Measurements from ENCODE around the gene TNFRSF18.
A peak's percentile ranks its signal among the peaks of the same experiment; 100 is the strongest.

TNFRSF18 gene

DNA sequence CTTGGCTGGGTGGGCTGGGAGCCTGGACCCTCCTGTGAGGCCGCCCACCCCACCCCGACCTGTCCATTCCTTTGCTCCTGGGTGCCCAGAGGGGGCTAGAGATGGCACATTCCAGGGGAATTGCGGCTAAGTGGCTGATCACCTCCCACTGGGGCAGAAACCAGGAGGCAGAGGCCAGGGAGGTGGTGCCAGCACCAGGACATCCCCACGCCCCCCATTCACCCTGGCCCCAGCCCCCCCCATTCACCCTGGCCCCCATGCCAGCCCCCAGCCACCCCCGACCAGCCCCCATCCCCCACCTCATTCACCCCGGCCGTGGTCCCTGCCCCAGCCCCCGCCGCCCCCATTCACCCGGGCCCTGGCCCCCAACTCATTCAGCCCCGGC lies 33.9 kb upstream of the TNFRSF18 start:
- DNase-seq = no peak

DNA sequence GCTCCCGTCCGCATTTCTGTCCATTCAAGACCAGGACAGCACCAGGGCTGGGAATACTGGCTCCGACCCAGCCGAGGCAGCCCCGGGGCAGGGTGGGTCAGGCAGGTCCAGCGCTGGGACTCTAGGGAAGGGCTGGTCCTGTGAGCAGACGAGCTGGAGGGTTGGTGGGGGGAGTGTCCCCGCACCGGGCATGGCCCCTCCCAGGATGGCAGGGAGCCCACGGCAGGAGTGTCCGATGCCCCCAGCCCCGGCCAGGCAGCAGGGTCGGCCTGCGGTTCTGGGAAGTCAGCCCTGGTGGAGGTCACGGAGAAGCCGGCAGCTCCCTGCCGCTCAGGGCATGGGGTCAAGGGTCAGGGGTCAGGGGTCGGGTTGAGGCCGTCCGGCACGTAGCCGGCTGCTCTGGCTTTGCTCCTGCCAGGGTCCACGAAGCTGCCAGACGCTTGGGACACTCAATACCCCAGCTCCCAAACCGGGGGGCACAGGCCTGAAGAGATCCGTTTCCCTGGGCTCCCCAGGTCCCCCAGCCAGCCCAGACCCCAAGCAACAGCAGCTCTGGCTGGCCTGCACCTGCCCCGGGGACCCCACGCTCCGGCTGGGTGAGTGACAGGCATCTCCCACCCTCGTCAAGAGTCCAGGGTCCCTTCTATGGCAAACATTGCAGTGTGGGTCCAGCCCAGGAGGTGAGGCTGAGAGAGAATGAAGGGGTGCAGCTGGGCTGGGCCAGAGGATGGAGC lies 33.4 kb upstream of the TNFRSF18 start:
- no peak for DNase-seq

DNA sequence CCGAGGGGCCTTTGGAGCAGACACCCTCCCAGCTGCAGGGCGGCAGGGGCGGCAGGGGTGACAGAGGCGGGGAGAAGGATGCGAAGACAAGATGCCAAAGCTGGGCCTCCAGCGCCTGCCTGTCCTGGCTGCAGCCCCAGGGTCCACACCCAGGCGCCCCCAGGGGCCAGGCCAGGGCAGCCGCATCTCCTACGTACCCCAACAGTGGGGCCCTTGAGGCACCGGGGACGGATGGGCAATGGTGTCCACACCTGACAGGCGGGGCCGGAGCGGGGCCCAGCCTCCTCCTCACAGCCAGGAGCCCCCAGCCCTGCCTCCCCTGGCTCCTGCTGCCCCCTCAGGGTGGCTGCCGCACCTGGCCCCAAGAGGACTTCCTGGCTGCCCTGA lies 32.8 kb upstream of the TNFRSF18 start:
- no peak for DNase-seq

DNA sequence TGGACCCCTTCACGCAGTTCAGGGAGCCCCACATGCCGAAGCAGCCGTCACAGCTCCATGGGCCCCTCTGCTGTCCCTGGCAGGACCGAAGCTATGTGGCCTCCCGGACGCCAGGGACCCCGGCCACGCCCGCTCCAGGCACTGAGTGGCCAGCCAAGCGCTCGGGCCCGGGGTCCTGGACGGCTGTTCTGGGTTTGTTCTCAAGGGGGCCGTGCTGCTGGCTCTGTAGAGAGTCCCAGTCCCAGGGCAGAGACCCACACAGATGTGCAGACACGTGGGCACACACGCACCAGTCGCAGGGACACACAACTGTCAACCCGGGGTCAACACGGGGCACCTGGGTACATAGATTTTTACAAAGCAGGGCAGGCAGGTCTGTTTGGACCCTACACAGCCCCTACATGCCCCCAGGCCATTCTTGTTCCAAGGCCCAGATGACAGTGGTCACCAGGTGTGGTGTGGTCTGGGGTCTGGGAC lies 32.3 kb upstream of the TNFRSF18 start:
- no peak for DNase-seq

DNA sequence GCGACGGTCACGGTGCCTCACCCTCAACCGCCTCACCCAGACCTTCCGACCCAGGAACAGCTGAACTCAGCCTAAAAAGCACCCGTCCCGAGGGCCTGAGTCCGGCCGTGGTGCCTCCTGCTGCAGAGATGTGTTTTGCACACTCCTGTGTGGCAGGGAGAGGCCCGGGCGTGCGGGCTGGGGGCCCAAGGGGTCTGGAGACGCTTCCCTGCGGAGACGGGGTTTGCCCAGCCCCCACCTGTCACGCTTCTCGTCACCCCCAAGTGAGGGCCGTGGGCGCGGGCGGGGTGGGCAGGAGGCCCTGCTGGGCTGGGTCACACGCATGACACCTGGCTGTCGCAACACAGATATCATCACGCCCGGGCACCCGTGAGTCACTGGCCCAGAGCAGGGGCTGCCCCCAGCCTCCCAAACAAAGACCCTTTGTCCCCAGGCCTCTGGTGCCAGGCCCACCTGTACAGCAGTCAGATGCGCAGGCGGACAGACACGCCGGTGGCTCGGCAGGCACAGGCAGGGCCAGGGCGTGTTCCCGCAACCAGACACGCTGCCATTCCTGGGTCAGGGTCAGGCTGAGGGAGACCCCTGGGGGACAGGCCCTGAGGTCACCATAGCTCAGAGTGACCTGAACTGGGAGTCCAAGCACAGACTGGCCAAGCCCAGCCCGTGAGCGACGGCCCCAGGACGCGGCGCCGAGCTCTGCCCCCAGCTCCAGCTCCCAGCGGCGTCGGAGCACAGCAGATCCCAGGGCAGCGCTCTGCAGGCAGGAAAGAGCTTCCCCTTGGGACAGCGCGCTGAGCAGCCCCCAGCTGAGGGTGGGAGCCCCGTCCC lies 31.7 kb upstream of the TNFRSF18 start:
- no peak for DNase-seq

DNA sequence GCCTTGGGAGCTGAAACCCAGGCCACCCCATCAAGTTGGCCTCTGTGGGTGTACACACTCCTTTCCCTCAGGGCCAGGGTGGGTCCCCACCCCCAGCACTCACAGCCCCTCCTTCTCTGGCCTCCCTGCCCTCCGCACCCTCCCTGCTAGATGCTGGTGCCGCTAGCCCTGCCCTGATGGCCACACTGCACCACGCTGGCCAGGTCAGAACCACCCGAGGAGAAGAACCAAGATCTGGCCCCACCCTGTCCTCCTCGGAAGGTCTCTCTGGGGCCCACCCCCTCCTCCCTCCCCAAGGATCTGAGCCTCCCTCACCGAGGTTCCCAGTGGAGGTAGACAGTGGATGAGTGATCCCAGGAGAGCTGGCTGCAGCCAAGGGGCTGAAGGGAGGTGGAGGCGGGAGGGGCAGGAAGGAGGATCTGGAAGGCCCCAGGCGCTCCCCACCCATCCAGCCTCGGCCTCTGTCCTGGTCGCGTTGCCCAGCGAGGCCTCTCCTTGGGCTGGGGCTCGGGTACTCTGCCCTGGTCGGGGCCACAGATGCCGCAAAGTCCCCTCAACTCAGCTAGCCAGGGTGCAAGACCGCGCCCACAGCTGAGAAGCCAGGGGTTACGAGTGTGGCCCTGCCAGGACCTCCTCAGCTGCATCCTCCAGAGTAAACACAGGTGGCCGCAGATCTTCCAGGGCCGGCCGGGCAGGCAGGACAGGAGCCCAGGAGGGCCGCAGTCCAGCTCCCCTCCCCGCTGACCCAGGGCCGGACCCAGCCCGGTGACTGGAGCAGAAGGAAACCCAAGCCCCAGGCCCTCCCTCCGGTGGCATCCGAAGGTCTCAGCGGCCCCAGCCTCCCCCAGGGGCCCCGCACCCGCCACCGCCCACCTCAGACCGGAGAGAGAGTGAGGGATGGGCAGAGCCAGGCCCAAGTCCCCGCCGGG lies 30.8 kb upstream of the TNFRSF18 start:
- no peak for DNase-seq

DNA sequence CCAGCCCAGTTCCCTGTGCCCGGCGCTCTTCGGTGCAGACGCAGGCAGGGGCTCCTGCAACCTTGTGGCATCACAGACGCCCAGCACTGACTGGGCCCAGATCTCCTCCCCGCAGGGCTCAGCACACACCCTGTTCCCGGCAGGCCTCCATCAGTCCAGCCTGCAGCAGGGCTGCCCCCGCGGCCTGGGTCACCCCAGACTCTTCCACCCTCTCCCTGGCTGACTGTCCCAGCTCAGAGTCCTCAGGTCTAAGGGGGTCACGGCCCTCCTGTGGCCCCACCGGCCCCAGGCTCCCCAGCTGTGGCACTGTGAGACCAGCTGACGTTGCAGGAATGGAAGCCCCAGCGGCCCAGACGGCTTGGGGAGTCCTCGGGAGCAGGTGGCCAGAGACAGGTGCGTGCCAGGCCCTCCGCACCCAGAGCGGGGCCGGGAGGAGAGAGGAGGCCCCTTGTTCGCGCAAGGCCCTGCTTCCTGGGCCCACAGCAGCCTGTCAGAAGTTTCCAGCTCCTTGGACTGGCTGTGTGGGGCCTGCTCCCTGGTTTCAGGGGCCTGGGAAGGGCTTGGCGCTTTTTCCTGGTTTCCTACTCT lies 29.9 kb upstream of the TNFRSF18 start:
- no peak for DNase-seq

GRCh38 chr1:1235016-1235744 lies 28.8 kb upstream of the TNFRSF18 start:
- no peak for DNase-seq

DNA sequence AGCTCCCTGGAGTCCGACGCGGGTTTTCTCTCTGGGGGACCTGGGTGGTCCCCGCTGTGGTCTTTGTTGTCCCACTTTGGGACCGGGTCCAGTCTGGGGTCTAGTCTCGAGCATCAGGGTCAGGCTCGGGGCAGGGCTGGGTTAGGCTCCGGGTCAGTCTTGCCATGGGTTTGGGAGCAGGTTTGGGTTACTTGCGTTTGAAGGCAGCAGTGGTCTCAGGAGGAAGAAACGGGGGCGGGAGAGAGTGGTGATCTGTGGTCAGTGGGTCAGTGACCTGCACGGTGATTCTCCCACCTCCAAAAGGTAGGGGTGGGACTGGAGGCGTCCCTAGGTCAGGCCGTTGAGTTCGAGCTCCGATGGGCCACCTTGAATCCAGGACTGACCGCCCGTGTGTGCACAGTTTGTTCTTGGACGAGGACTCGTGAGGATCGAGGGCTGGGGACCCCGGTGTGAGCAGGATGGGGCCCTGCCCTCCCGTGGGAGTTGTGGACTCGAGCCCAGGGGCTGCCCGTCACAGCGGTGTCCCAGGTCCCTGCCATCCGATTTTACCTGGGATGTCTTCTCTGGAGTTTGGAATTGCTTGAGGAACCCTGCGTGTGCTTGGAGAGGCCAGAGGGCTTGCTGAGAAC lies 27.9 kb upstream of the TNFRSF18 start:
- DNase-seq = no peak

GRCh38 chr1:1233567-1233892 lies 27.1 kb upstream of the TNFRSF18 start:
- DNase-seq = no peak

- no peak for DNase-seq
Measured at GRCh38 chr1:1232796-1233566, 26.6 kb upstream of the TNFRSF18 start.

GRCh38 chr1:1232208-1232795 lies 25.9 kb upstream of the TNFRSF18 start, which contains the start of gene B3GALT6:
Gene B3GALT6, plus strand, starts transcription at chr1:1232237. Its CDS starts 42 bp downstream, at chr1:1232279.
- no peak for DNase-seq

DNA sequence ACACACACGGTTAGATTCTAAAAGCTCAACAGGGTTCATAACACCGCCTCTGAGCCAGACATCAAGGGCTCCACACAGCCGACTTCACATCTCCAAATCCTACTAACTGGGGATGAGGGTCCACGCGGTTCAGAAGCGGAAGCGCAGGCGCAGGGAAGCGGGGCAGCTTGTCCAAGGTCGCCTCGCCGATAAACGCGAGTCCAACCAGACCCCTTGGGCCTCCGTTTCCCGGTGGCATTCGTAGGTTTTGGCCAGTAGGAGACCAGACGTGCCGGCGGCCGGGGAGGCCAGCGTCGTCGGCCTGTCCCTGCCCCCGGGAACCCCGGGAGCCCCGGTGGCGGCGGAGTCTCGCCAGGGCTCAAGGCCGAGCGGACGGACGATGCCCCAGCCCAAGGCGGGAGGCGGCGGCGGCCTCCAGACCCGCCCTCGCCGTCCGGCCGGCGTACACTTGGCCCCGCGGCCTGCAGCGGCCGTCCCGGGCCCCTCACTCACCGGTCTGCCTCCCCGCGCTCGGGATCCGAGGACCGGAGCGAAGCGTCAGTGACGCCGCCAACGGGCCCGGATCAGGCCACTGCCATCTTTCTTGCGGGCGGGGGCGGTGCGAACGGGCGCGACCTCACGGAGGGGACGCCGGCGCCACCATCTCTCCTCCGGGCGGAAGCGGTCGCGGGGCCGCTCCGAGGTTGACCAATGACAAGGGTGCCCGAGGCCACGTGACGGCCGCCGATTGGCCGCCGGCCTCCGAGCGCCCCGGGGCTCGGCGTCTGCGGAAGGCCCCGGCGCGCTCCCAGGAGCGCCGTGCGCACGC lies 25.2 kb upstream of the TNFRSF18 start, which contains the start of gene SDF4:
SDF4 (minus strand) TSS at position 602 of the 808 bp plus-strand sequence. CDS start 3,229 bp downstream, outside the sequence.
- peak; percentile 97 for DNase-seq

- no peak for DNase-seq
Measured at GRCh38 chr1:1230656-1231399, 24.4 kb upstream of the TNFRSF18 start.

GRCh38 chr1:1229770-1230169 lies 23.4 kb upstream of the TNFRSF18 start:
- DNase-seq = no peak

GRCh38 chr1:1228596-1229321 lies 22.4 kb upstream of the TNFRSF18 start:
- no peak for DNase-seq

DNA sequence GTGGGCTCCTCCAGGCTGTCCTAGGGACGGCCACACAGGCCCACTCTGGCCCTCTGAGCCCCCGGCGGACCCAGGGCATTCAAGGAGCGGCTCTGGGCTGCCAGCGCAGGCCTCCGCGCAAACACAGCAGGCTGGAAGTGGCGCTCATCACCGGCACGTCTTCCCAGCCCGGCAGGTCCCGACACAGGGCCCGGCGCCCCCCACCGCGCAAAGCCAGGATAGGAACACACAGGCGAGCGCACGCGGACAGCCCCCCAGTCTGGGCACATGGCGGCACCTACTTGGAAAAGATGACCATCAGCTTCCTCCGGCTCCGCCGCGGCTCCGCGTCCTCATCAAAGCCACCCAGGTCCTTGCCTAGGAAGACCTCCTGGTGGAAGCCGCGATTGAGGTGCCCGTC lies 21.8 kb upstream of the TNFRSF18 start:
- no peak for DNase-seq

DNA sequence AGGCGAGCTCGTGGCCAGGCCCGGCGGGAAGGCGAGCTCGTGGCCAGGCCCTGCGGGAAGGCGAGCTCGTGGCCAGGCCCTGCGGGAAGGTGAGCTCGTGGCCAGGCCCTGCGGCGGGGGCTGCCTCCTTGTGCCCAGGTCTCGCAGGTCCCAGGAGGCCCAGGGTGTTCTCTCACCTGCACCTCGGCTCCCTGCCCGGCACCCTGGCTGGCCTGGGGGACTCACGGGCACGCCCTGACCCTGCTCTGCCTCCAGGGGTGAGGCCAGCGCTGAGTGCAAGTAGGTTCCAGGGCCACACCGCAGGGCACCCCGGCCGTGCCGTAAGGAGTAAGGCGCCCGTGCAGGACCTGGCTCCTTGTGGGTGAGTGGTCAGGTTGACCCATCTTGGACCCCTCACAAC lies 21.0 kb upstream of the TNFRSF18 start:
- DNase-seq = no peak

All from activated CD4-positive, CD25-positive, alpha-beta regulatory T cell treated with anti-CD3 and anti-CD28 coated beads, Interleukin-2, amount 50 U/mL, for 72 hours (primary cell).